H1 (cell line): ENCODE data around the gene MYBPC2. TPM values are rescaled to one million over a fixed set of nuclear protein-coding genes. Genes with fewer than 3 reads are reported as not detected.

Source experiments
- CTCF ChIA-PET: fragments of 300-600 bp; sonication (Branson Sonifier 250); formaldehyde crosslinking; loops from one replicate; lab custom pipeline; 2021; ENCODE audit not compliant: partially characterized antibody; lab: Charles Lee
- POLR2A ChIA-PET: fragments of 300-600 bp; sonication (Branson Sonifier 250); formaldehyde crosslinking; loops from one replicate; lab custom pipeline; 2021; ENCODE audit warnings: inconsistent platforms; ENCODE audit not compliant: partially characterized antibody; lab: Charles Lee
- DNase-seq, 2 experiments: peaks; one replicate each; pipeline versions ENCODE4 v3.0.0 to v3.0.0-alpha.2; 2010 to 2022; ENCODE audit warnings: low spot score in 2 of 2, low read depth in 1 of 2, mixed read lengths in 1 of 2
- FAIRE-seq: peaks from 2 replicates; lab custom pipeline; 2011; peaks lifted over from hg19 to GRCh38; lab: Jason Lieb, UNC
- H2AFZ ChIP-seq: 2 replicates; pipeline ENCODE4 v1.8.1; 2012; ENCODE audit warnings: low read length, inconsistent platforms
- H2AK5ac ChIP-seq: 2 replicates; pipeline ENCODE4 v1.6.1; 2013; ENCODE audit warnings: low read depth, low read length
- H2BK120ac ChIP-seq: replicated peaks from 2 replicates; pipeline ENCODE3; 2013; ENCODE audit warnings: low read depth, low read length, inconsistent platforms
- H2BK12ac ChIP-seq: 2 replicates; pipeline ENCODE4 v1.6.1; 2013; ENCODE audit warnings: low read depth, low read length
- H2BK15ac ChIP-seq: 2 replicates; pipeline ENCODE4 v1.6.1; 2013; ENCODE audit warnings: low read length
- H2BK20ac ChIP-seq: 2 replicates; pipeline ENCODE4 v1.6.1; 2013; ENCODE audit warnings: low read length
- H2BK5ac ChIP-seq: 2 replicates; pipeline ENCODE4 v1.6.1; 2013; ENCODE audit warnings: low read depth, low read length
- H3K14ac ChIP-seq: 2 replicates; pipeline ENCODE4 v1.6.1; 2013; ENCODE audit warnings: inconsistent platforms; ENCODE audit not compliant: insufficient read length
- H3K18ac ChIP-seq: 2 replicates; pipeline ENCODE4 v1.6.1; 2013; ENCODE audit warnings: low read length; ENCODE audit errors: extremely low read depth
- H3K23ac ChIP-seq: 2 replicates; pipeline ENCODE4 v1.6.1; 2013; ENCODE audit warnings: inconsistent platforms; ENCODE audit not compliant: insufficient read length
- H3K23me2 ChIP-seq: 2 replicates; pipeline ENCODE4 v1.6.1; 2013; ENCODE audit warnings: low read depth, low read length
- H3K27ac ChIP-seq: 2 replicates; pipeline ENCODE4 v1.6.1; 2011; ENCODE audit warnings: low read depth, low read length, inconsistent platforms
- H3K27me3 ChIP-seq, 4 experiments: replicated peaks in 1 of 4; 1 replicate in 1 of 4; 2 replicates in 3 of 4; pipeline versions ENCODE4 v1.6.1 to v1.8.1; 2011 to 2013; ENCODE audit warnings: low read length in 3 of 4, mild to moderate bottlenecking in 3 of 4, inconsistent platforms in 2 of 4, mixed read lengths in 2 of 4, moderate library complexity in 1 of 4; ENCODE audit not compliant: control insufficient read depth in 3 of 4, insufficient read depth in 3 of 4; ENCODE audit errors: extremely low read depth in 1 of 4
- H3K36me3 ChIP-seq, 4 experiments: 2 replicates each; pipeline versions ENCODE4 v1.6.1 to v1.8.1; 2011 to 2013; ENCODE audit warnings: mild to moderate bottlenecking in 4 of 4, low read length in 3 of 4, moderate library complexity in 2 of 4, control low read depth in 1 of 4, inconsistent platforms in 1 of 4; ENCODE audit not compliant: insufficient read depth in 4 of 4, control insufficient read depth in 2 of 4
- H3K4ac ChIP-seq: replicated peaks from 2 replicates; pipeline ENCODE3; 2013; ENCODE audit warnings: low read length, low read depth, mixed read lengths, inconsistent platforms; ENCODE audit not compliant: insufficient read length
- H3K4me1 ChIP-seq, 4 experiments: replicated peaks in 1 of 4; 1 replicate in 1 of 4; 2 replicates in 3 of 4; pipeline versions ENCODE4 v1.6.1 to v1.8.1; 2011 to 2013; ENCODE audit warnings: low read length in 3 of 4, inconsistent platforms in 2 of 4, mixed read lengths in 1 of 4; ENCODE audit not compliant: insufficient read depth in 4 of 4, control insufficient read depth in 3 of 4
- H3K4me2 ChIP-seq, 2 experiments: 2 replicates each; pipeline versions ENCODE4 v1.6.1 to v1.8.1; 2011 to 2013; ENCODE audit warnings: low read depth in 2 of 2, low read length in 2 of 2, control low read depth in 1 of 2, inconsistent platforms in 1 of 2, mild to moderate bottlenecking in 1 of 2; ENCODE audit not compliant: insufficient read depth in 1 of 2
- H3K4me3 ChIP-seq, 4 experiments: fragments of 200-600, 300-600 bp in 1 of 4; sonication (generic), shearing (Covaris generic), sonication (Bioruptor Twin) in 1 of 4; 2 replicates each; pipeline versions ENCODE4 v1.5.1 to v1.8.1; 2011 to 2016; ENCODE audit warnings: low read length in 4 of 4, low read depth in 3 of 4, control low read depth in 2 of 4, inconsistent platforms in 2 of 4, mild to moderate bottlenecking in 2 of 4, mixed read lengths in 1 of 4, moderate library complexity in 1 of 4; ENCODE audit not compliant: insufficient read depth in 2 of 4; ENCODE audit errors: extremely low read depth in 1 of 4
- H3K56ac ChIP-seq: replicated peaks from 2 replicates; pipeline ENCODE3; 2013; ENCODE audit warnings: low read depth, mild to moderate bottlenecking, mixed read lengths, low read length, inconsistent platforms; ENCODE audit not compliant: insufficient read length
- H3K79me1 ChIP-seq: 2 replicates; pipeline ENCODE4 v1.6.1; 2013; ENCODE audit warnings: low read depth, low read length, control low read depth
- H3K79me2 ChIP-seq, 2 experiments: 2 replicates each; pipeline versions ENCODE4 v1.6.1 to v1.8.1; 2012 to 2013; ENCODE audit warnings: low read length in 2 of 2, mild to moderate bottlenecking in 2 of 2, inconsistent platforms in 1 of 2; ENCODE audit not compliant: insufficient read depth in 2 of 2, control insufficient read depth in 1 of 2
- H3K9ac ChIP-seq, 4 experiments: replicated peaks in 1 of 4; 1 replicate in 1 of 4; 2 replicates in 3 of 4; pipeline versions ENCODE4 v1.6.1 to v1.8.1; 2011 to 2013; ENCODE audit warnings: low read depth in 3 of 4, low read length in 3 of 4, control low read depth in 2 of 4, mild to moderate bottlenecking in 2 of 4, moderate library complexity in 2 of 4, inconsistent platforms in 1 of 4; ENCODE audit errors: extremely low read depth in 1 of 4
- H3K9me3 ChIP-seq, 2 experiments: 2 replicates each; pipeline versions ENCODE4 v1.6.1 to v1.8.1; 2012 to 2013; ENCODE audit warnings: mild to moderate bottlenecking in 2 of 2, moderate library complexity in 2 of 2, control low read depth in 1 of 2, inconsistent platforms in 1 of 2, low read depth in 1 of 2, low read length in 1 of 2, mixed read lengths in 1 of 2; ENCODE audit not compliant: insufficient read depth in 2 of 2
- H4K20me1 ChIP-seq, 2 experiments: replicated peaks in 1 of 2; 2 replicates each; pipeline versions ENCODE3 to v1.8.1; 2011 to 2013; ENCODE audit warnings: inconsistent platforms in 2 of 2, low read length in 2 of 2, mild to moderate bottlenecking in 1 of 2; ENCODE audit not compliant: insufficient read depth in 2 of 2, control insufficient read depth in 1 of 2
- H4K5ac ChIP-seq: 2 replicates; pipeline ENCODE4 v1.6.1; 2013; ENCODE audit warnings: low read length, low read depth, mixed read lengths, inconsistent platforms; ENCODE audit not compliant: insufficient read length
- H4K8ac ChIP-seq: 2 replicates; pipeline ENCODE4 v1.8.0; 2013; ENCODE audit warnings: mild to moderate bottlenecking, moderate library complexity, low read length, inconsistent platforms; ENCODE audit not compliant: insufficient read depth; ENCODE audit errors: extremely low read depth
- H4K91ac ChIP-seq: replicated peaks from 2 replicates; pipeline ENCODE3; 2013; ENCODE audit warnings: low read length, mixed read lengths, inconsistent platforms; ENCODE audit not compliant: insufficient read length
- ATF2 ChIP-seq: IDR thresholded peaks from 2 replicates; pipeline ENCODE4 v1.6.1; 2012; ENCODE audit warnings: low read length, inconsistent platforms
- CHD2 ChIP-seq: IDR thresholded peaks from 2 replicates; pipeline ENCODE4 v1.6.1; 2012; ENCODE audit warnings: low read length, improper control_type of control experiment
- EZH2 ChIP-seq: fragments of 200-600 bp; sonication (generic); IDR thresholded peaks from 2 replicates; pipeline ENCODE4 v1.7.1; 2012; ENCODE audit warnings: low read depth, mild to moderate bottlenecking, moderate library complexity, low read length, inconsistent platforms; ENCODE audit not compliant: severe bottlenecking
- HDAC6 ChIP-seq: IDR thresholded peaks from one replicate; pipeline ENCODE4 v1.7.1; 2012; ENCODE audit warnings: low read depth, mild to moderate bottlenecking, inconsistent platforms, low read length, moderate library complexity
- POLR2A ChIP-seq, 2 experiments: IDR thresholded peaks; 1 replicate in 1 of 2; 2 replicates in 1 of 2; pipeline ENCODE4 v1.6.1; 2011; ENCODE audit warnings: low read depth in 2 of 2, low read length in 2 of 2, mild to moderate bottlenecking in 2 of 2; ENCODE audit errors: control extremely low read depth in 1 of 2
- SP4 ChIP-seq: IDR thresholded peaks from 2 replicates; pipeline ENCODE4 v1.6.1; 2012; ENCODE audit warnings: low read length, inconsistent platforms
- YY1 ChIP-seq: IDR thresholded peaks from 2 replicates; pipeline ENCODE4 v1.6.1; 2011; ENCODE audit warnings: low read depth, mild to moderate bottlenecking, low read length
- ZNF274 ChIP-seq: IDR thresholded peaks from 2 replicates; pipeline ENCODE4 v1.7.0; 2012; ENCODE audit warnings: low read length, borderline replicate concordance; ENCODE audit errors: extremely low read depth
- WGBS, 2 experiments: shearing (Covaris generic) in 1 of 2; methylation state at CpG; one replicate each; pipeline versions ENCODE4 v1.1.6 to v1.1.7; 2013 to 2015; ENCODE audit warnings: low lambda C conversion rate in 2 of 2, mixed read lengths in 2 of 2, inconsistent platforms in 1 of 2, low coverage in 1 of 2, missing lambda C conversion rate in 1 of 2; ENCODE audit not compliant: insufficient replicate concordance in 2 of 2, insufficient coverage in 1 of 2, insufficient read length in 1 of 2; ENCODE audit errors: extremely low coverage in 1 of 2, missing lambda C conversion rate in 1 of 2; 5-methylcytosine and 5-hydroxymethylcytosine counted together
- polyA plus RNA-seq, 7 experiments: library from polyadenylated mRNA; depleted of rRNA in 3 of 7; stranded (reverse) in 5 of 7; unstranded in 2 of 7; fragments of >200 nt in 5 of 7; fragments of 200-250 nt in 2 of 7; gene quantifications; 1 replicate in 5 of 7; 2 replicates in 1 of 7; 4 replicates in 1 of 7; pipeline versions ENCODE4 v1.2.1 to v1.2.3, GENCODE V29; 2011 to 2013; ENCODE audit warnings: missing spikeins in 2 of 7, mixed read lengths in 2 of 7
- total RNA-seq: library from RNA; stranded (reverse); fragmentation: NEBNext Ultra II Directional; extraction: Animal tissue kit (Norgen Biotek cat#: 25700); gene quantifications from 2 replicates; pipeline ENCODE4 v1.2.1, GENCODE V29; 2021

MYBPC2 gene
- total and polyA plus RNA-seq, 2 of the 8 experiments (the other 6 are each of a cell fraction or from before 2014, with no cell fraction given) = 1.8 to 3.1 TPM

GRCh38 chr19:50409347-50409746, 23.3 kb upstream of the MYBPC2 start:
- Histone ChIP-seq H3K4me2 (no peak overlapping the region), H3K4me3 (no peak overlapping the region), H2BK12ac (no peak overlapping the region), H3K14ac (no peak overlapping the region), H4K8ac (no peak overlapping the region), H3K9me3 (no peaks in the 10 kb centered on the region), H4K5ac (no peak overlapping the region), H2AFZ (no peak overlapping the region), H2BK5ac (no peak overlapping the region), H3K18ac (no peak overlapping the region), H2BK15ac (no peak overlapping the region), H3K9ac (no peak overlapping the region), H4K91ac (no peak overlapping the region), H3K36me3 (peaks cover 16 to 43% (median 27%) of the 10 kb centered on the region in 4 experiments; a peak in 7 of 8 replicates), H3K79me2 (no peaks in the 10 kb centered on the region), H3K56ac (no peak overlapping the region), H2AK5ac (no peak overlapping the region), H4K20me1 (peaks cover 0 to 5% of the 10 kb centered on the region in 2 experiments), H3K27me3 (no peaks in the 10 kb centered on the region), H2BK20ac (no peak overlapping the region), H3K4me1 (no peaks in the 10 kb centered on the region), H3K23me2 (no peaks in the 10 kb centered on the region), H3K23ac (no peak overlapping the region), H3K79me1 (no peaks in the 10 kb centered on the region), H3K4ac (no peak overlapping the region), H2BK120ac (no peak overlapping the region), H3K27ac (no peak overlapping the region)
- CTCF ChIA-PET = interaction anchor here (0.5 to 1.8 kb wide), 7 partner anchors 12 to 590 kb away, joined by 3 to 7 read pairs (median 4); partner anchors contain the start of gene NR1H2
- POLR2A ChIA-PET = interaction anchor here (0.8 to 2.1 kb wide), 5 partner anchors 9 to 25 kb away, joined by 3 to 9 read pairs (median 3); partner anchors contain the start of gene POLD1
- DNase-seq = no peak
- FAIRE-seq = no peak
- WGBS, 2 experiments = 88% methylated on average over 16 of the region's 17 CpGs; no CpG with 5 or more reads in 1 of the 2 experiments
- TF ChIP-seq HDAC6 (no peak), ATF2 (no peak), EZH2 (no peak), ZNF274 (no peak), SP4 (no peak), YY1 (no peak), POLR2A (IDR thresholded peaks at IDR 0.05; ENCODE audit: control extremely low read depth in 1 of 2, low read depth in 2 of 2, low read length in 2 of 2) (no peak), CHD2 (no peak)
